OCI-LY7 (cell line): ENCODE results near the gene BNIP3.

ENCODE experiments used
- EZH2phosphoT487 ChIP-seq: fragments of 200-600 bp; sonication (generic); IDR thresholded peaks from 2 replicates; pipeline ENCODE4 v1.6.1; 2018; ENCODE audit warnings: low read depth, borderline replicate concordance, mild to moderate bottlenecking, mixed run types, antibody characterized with exemption, low read length, moderate library complexity, mixed read lengths
- TF ChIP-seq, protein P1 (sequence below): fragments of 200-600 bp; sonication (generic); conservative IDR thresholded peaks from 2 replicates; pipeline ENCODE4 v1.5.1; 2014; ENCODE audit warnings: mild to moderate bottlenecking, antibody characterized with exemption, low read length, moderate library complexity, mixed read lengths

DNA sequence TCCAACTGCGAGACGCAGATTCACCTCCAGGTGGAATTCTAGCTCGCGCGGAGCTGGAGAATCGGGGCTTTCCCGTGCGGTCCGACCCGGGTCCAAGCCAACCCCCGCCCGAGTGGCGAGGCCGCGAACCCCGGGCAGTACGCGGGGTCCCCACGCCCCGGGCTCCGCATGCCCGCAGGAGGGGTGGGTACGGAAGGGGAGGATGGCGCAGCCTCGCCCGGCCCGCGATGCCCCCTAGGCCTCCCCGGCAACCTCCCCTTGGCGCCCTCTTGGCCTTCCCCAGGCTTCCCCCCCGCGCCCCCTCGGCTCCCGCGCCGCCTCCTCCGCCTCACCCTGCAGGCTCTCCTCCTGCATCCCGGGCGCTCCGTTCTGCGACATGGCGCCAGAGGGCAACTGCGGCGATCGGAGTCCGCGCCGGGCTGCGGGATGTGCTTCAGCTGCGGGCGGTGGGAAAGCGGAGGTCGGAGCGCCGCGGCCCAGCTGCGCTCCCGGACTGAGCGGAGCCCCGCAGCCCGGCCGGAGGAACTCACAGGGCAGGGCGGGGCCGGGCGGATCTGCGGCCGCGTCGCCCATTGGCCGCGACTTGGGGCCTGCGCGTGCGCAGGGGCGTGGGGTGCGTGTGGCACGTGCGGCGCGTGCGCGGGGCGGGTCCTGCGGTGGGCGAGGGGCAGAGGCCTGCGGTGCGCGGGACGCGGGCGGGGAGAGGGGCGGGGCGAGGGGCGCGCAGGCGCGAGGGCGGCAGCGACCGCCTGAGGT is at the start of gene BNIP3:
- TF ChIP-seq, protein P1, sequence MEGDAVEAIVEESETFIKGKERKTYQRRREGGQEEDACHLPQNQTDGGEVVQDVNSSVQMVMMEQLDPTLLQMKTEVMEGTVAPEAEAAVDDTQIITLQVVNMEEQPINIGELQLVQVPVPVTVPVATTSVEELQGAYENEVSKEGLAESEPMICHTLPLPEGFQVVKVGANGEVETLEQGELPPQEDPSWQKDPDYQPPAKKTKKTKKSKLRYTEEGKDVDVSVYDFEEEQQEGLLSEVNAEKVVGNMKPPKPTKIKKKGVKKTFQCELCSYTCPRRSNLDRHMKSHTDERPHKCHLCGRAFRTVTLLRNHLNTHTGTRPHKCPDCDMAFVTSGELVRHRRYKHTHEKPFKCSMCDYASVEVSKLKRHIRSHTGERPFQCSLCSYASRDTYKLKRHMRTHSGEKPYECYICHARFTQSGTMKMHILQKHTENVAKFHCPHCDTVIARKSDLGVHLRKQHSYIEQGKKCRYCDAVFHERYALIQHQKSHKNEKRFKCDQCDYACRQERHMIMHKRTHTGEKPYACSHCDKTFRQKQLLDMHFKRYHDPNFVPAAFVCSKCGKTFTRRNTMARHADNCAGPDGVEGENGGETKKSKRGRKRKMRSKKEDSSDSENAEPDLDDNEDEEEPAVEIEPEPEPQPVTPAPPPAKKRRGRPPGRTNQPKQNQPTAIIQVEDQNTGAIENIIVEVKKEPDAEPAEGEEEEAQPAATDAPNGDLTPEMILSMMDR = no peak
- no peak for TF ChIP-seq EZH2phosphoT487
